ENCODE measurements around the gene NFE2L1.

- no peak for TF ChIP-seq CTCF (IDR thresholded peaks at IDR 0.05; ENCODE audit: low read length)
- no peak for TF ChIP-seq EZH2 (optimal IDR thresholded peaks at IDR 0.05; ENCODE audit: low read depth, low read length)
- TF ChIP-seq EZH2phosphoT487 (IDR thresholded peaks at IDR 0.05; ENCODE audit: low read length) = no peak
Observed at GRCh38 chr17:48036693-48037035, 11.5 kb upstream of the NFE2L1 start.
